ENCODE measurements around the gene CEBPG.

Gene CEBPG

DNA sequence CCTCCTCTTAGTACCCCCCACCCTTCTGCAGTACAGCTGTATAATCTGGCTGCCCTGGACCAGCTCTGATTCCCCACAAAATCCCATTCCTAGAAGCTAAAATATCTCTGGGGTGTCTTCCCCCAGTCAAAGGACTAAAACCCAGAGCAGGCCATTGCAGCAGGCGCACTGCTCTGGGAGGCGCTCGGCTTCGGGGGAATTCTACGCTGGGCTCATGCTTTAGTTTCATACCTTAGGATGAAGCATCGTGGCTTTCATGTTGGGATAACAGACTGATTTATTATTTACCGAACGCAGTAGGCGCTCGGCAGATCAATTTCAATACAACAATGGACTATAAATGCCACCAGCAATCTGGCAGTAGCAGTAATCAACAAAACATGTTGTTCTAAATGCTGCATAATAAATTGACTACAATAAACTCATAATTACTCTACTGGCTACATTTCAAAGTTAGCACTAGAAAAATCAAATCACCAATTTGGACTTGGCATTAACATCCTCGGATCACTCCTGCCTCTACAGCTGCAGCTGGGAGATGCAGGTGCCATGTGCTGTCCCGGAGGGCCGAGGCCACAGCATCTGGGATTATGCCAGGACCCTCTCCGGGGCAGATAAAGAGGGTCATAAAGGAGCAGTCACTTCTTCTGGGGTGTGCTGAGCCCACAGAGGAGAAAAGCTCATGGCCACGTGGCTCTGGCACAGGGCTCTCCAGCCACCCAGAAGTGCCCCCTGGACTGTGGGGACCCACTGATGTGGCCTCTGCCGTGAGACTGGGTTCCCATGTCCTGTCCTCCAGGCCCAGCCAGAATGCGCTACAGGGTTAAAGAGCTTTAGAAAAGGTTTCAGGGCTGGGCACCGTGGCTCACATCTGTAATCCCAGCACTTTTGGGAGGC lies 35.3 kb downstream of the CEBPG start:
- DNase-seq = no peak

DNA sequence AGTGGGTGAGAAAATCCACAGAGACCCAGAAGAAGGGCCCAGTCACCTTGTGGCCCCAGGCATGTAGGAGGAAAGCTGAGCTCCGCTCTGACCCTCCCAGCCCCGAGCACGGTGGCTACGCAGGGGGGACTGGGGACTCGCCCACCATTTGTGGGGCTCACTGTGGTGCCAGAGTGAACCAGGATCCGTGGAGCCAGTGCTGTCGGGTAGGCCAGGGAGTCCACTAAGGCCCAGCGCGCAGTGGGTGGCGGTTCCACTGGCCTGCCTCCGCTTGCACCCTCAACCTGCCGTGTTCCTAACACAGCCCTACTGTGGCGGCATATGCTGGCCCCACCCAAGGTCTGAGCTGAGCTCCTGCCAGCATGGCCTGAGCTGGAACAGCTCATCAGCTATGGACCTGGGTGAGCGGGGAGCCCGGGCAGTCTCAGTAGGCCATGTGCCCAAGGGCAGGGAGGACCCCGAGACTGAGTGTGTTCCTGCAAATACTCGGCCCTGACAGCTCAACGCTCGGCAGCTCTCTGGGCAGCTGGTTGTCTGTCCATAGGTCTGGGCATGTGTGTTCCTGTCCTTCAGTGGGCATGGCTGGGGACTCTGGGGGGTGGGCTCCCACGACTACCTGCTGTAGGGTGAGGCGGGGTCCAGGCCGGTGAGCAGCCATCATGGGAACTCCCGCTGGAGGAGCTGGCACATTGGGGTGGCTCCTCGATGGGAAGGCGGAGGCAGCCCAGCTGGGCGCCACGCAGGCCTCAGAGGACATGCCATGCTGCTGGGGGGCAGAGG lies 36.6 kb downstream of the CEBPG start:
- DNase-seq = no peak

GRCh38 chr19:33410915-33411401 lies 37.4 kb downstream of the CEBPG start:
- no peak for DNase-seq

DNA sequence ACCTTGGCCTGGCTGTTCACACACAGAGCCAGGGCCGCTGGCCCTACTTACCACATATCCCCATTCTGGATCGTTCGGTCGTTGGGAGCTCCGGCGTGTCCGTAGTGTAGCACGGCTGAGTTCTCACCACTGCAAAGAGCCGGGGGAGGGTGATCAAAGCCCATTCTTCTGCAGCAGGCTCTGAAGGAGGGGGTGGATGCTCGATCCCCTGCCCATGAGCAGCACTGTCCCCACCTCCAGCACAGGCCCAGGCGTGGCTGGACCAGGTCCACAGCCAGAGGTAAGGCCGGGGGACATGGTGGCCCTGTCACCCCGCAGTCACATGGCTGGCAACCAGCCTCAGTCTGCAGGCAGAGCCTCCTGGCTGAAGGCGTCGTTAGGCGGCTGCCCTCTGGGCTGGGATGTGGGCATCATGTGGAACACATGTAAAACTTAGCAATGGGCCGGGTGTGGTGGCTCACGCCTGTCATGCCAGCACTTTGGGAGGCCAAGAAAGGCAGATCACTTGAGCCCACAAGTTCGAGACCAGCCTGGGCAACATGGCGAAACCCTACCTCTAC lies 38.2 kb downstream of the CEBPG start:
- DNase-seq = no peak

DNA sequence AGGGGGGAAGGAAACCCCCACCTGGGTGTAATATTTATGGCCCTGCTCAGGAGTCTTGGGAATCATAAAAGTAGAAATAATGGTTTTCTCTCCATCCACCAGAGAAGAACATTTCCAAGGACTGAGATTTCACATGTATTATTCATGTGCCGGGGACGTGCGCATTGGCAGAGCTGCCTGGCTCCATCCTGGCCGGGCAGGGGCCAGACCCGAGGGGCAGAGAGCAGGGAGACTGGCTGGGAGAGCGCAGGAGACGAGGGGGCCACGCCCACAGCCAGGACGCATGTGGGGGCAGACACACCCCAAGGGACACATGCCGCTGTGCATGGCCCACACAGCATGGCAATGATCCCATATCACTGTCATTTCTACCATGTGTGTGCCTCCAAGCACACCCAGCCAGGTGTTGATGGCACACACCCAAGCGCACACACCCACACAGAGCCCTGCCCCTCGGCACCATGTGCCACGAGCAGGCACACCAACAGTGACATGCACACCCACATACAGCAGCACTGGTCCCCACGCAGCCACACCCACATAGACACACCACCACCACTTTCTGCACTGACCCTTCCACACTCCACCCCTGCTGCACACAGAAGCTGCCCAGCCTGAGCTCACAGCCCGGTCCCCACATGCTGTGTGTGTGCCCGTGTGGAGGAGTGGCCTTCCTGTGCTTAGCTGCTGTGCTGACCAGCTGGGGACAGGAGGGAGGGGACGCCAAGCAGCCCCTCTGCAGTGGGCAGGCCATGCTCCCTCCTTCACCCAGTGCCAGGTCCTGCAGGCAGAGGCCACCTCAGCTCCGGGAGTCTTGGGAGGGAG lies 39.3 kb downstream of the CEBPG start:
- DNase-seq = no peak

DNA sequence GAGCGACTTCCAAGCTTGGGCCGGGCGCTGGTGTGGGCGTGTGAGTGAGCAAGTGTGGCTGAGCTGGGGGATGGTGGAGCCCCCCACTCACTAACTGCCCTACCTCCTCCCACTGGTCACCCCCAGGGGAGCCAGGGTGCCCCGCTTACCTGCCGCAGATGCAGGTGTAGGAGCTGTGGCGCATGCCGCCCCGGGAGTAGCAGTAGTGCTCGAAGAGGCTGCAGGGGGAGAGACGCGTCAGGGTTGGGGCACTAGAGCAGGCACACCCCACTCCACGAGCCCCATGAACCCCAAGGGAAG lies 39.9 kb downstream of the CEBPG start:
- no peak for DNase-seq

DNA sequence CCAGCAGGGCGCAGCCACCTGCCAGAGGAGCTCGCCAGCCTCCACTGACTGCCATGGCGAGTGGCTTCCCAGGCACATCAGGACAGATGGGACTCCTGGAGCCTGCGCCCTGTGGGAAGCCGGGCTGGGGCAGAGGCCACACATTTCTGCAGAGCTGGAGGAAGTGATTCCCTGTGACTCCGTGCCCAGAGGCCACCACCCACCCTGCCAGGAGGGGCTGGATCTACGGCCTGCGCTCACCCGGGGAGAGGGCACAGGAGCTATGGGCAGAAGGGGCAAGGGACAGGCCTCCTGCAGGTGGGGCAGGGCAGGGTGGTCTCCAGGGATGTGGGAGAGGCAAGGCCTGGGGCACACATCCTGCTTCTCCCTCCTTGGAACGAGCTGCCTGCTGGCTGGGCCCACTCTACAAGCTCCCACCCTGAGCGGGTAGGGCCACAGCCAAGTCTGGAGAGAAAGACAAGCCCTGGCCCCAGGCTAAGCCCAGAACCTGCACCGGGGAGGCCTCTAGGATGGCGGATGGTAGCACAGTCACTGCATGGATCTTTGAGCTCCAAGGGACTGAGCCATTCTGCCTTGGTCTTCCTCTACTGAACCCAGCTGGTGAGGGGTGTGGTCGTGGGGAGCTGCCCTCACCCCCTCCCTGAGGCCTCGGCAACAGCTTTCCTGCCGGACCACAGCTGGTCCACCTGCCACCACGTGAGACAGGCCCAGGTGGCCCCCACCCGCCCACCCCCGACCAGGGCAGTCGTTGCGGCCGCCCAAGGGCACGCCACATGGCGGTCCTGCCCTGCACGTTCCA lies 40.6 kb downstream of the CEBPG start:
- DNase-seq = no peak

DNA sequence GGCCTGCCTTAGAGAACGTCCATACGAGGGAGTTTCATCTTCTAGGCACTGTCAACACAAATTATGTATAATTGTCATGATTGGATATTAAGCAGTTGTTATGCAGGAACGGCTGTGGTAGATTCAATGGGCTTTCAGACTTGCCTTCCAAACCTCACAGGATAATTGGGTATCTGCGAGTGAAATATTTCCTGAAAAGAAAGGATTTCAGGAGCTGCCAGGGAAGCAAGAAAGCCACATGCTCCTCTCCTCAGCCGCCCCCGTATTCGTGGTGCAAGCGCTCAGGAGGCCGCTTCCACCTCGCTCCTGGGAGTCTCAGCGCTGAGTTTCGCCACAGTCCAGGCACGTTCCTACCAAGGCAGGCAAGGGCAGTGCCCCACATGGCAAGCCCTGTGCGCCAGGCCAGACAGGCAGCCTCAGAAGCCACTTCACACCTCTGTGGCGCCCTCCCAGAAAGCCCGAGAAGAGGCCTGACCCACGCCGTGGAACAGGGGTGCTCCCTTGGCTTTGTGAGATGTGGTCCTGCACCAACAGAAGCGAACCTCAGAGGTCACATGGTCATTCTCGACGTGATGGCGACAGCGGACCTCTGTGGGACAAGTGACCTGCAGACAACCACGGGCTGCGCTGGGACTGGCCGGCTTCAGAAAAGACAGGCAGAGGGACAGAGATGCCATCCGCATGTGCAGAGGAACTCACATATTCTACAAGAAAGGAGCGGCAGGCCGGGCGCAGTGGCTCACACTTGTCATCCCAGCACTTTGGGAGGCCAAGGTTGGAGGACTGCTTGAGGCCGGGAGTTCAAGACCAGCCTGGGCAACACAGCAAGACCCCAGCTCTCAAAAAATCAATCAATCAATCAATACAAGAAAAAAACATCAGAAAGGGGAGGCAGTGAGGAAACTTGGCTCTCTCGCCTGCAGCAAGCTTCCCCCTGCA lies 41.4 kb downstream of the CEBPG start:
- no peak for DNase-seq

- peak; percentile 84 for DNase-seq
Measured at GRCh38 chr19:33416307-33417215, 43.1 kb downstream of the CEBPG start.

GRCh38 chr19:33417751-33418150 lies 44.2 kb downstream of the CEBPG start:
- no peak for DNase-seq

DNA sequence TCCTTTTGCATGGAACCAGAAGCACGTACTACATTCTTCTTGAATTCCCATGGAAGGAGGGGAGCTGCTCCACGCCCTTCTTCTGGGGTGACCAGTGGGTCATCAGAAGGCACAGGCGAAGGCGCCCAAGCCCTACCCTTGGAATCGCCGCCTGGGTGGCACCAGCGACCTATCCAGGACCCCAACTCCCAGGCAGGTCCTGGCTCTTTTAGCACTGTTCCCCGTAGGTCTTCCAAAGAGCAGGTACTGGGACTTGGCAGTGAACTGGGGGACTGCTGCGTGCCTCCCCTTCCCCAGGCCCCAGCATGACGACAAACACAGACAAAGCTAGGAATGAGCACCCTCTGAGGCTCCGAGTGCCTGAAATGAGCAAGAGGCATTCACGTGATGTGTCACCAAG lies 45.0 kb downstream of the CEBPG start:
- DNase-seq = no peak

DNA sequence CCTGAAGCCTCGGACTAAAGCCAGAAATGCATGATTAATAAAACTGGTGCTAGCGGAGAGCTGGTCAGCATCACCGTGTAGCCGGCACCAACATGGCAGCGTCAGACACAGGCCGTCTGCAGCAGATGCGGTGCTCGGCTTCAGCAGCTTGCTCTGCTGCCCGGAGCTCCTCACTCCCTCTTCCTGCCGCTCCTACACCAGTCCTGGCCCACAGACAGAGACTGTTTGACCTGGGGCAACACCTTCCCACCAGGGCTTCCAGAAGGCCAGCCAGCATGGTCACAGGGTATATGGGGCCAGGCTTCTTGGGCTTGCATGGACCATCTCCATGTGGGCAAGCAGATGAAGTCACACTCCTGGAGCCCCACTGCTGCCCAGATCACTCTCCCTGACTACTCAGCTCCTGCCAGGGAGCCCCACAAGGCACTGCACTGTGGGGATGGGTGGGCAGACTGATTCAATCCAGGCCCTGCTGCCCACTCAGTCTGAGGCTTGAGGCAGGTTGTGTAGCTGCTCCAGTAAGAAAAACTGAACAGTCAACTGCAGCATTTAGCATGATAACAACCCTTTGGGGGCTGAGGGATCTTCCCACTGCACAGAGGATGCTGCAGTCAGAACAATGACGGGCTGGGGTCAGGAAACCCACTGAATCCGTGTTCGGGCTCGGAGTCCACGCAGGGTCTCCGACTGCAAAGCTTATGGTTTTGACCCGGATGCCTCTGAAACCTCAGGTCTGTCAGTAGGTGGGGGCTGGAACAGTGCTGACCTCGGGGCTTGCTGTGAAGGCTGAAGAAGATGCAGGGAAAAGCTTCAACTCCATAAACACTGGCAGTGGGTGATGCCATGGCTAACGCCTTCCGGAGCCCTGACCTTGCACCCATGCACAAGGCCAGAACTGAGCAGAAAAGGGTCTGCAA lies 45.6 kb downstream of the CEBPG start:
- no peak for DNase-seq

GRCh38 chr19:33419788-33420130 lies 46.2 kb downstream of the CEBPG start:
- DNase-seq = no peak

DNA sequence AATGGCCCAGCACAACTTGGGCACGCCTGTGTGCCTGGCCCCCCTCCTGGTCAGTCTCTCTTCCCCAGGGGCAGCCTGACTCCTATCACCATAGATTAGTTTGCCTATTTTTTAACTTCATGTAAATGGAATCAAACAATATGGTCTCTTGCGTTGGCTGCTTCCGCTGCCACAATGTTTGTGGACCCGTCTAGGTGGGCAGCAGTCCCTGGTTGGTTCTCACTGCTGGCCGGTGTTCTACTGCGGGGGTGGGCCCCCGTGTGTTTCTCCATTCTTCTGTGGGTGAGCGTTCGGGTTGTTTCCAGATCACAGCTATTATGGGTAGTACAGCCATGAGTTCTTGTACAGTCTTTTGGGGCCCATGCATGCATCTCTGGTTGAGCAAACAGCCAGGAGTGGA lies 47.3 kb downstream of the CEBPG start:
- DNase-seq = no peak

- no peak for DNase-seq
Measured at GRCh38 chr19:33421368-33421767, 47.9 kb downstream of the CEBPG start.

GRCh38 chr19:33422369-33423180 lies 49.1 kb downstream of the CEBPG start:
- DNase-seq = no peak

- DNase-seq = no peak
Measured at GRCh38 chr19:33424181-33424580, 50.7 kb downstream of the CEBPG start.

Measured in NCI-H345 (cell line).